ENCODE data around the gene TMEM150A.

Gene TMEM150A

GRCh38 chr2:85648619-85649018 lies 46.1 kb upstream of the TMEM150A start:
- H3K4me3 ChIP-seq (ENCODE audit: low read depth, low read length): no peak overlapping the region
- H3K9me3 ChIP-seq (ENCODE audit: severe bottlenecking): no peaks in the 10 kb centered on the region
- peak; percentile 25 for DNase-seq
- no peak overlapping the region for H3K27ac ChIP-seq
- peaks cover 85% of the 10 kb centered on the region for H3K36me3 ChIP-seq
- no peaks in the 10 kb centered on the region for H3K27me3 ChIP-seq (ENCODE audit: insufficient read depth, low read depth, severe bottlenecking)
- peak; percentile 47 for TF ChIP-seq CTCF (IDR thresholded peaks at IDR 0.05; ENCODE audit: low read depth, low read length)

GRCh38 chr2:85647823-85648526 lies 45.5 kb upstream of the TMEM150A start:
- DNase-seq: no peak
- TF ChIP-seq CTCF (IDR thresholded peaks at IDR 0.05; ENCODE audit: low read depth, low read length): no peak
- Histone ChIP-seq H3K27me3 (ENCODE audit: insufficient read depth, low read depth, severe bottlenecking) (no peaks in the 10 kb centered on the region), H3K36me3 (peaks cover 90% of the 10 kb centered on the region), H3K4me3 (ENCODE audit: low read depth, low read length) (no peak overlapping the region), H3K9me3 (ENCODE audit: severe bottlenecking) (no peaks in the 10 kb centered on the region), H3K27ac (no peak overlapping the region)

- no peak for DNase-seq
- Histone ChIP-seq H3K27ac (no peak overlapping the region), H3K9me3 (ENCODE audit: severe bottlenecking) (no peaks in the 10 kb centered on the region), H3K4me3 (ENCODE audit: low read depth, low read length) (no peak overlapping the region), H3K27me3 (ENCODE audit: insufficient read depth, low read depth, severe bottlenecking) (no peaks in the 10 kb centered on the region), H3K36me3 (peaks cover 96% of the 10 kb centered on the region)
- TF ChIP-seq CTCF (IDR thresholded peaks at IDR 0.05; ENCODE audit: low read depth, low read length): no peak
Observed at GRCh38 chr2:85646166-85646565, 43.7 kb upstream of the TMEM150A start.

GRCh38 chr2:85644909-85645308 lies 42.4 kb upstream of the TMEM150A start:
- no peak overlapping the region for H3K4me3 ChIP-seq (ENCODE audit: low read depth, low read length)
- no peak for DNase-seq
- no peak overlapping the region for H3K27ac ChIP-seq
- no peaks in the 10 kb centered on the region for H3K9me3 ChIP-seq (ENCODE audit: severe bottlenecking)
- peaks cover 97% of the 10 kb centered on the region for H3K36me3 ChIP-seq
- TF ChIP-seq CTCF (IDR thresholded peaks at IDR 0.05; ENCODE audit: low read depth, low read length): no peak
- no peaks in the 10 kb centered on the region for H3K27me3 ChIP-seq (ENCODE audit: insufficient read depth, low read depth, severe bottlenecking)

GRCh38 chr2:85642725-85643124 lies 40.2 kb upstream of the TMEM150A start:
- no peak for DNase-seq
- H3K9me3 ChIP-seq (ENCODE audit: severe bottlenecking): no peaks in the 10 kb centered on the region
- no peak overlapping the region for H3K27ac ChIP-seq
- no peak overlapping the region for H3K4me3 ChIP-seq (ENCODE audit: low read depth, low read length)
- peaks cover 97% of the 10 kb centered on the region for H3K36me3 ChIP-seq
- H3K27me3 ChIP-seq (ENCODE audit: insufficient read depth, low read depth, severe bottlenecking): no peaks in the 10 kb centered on the region
- no peak for TF ChIP-seq CTCF (IDR thresholded peaks at IDR 0.05; ENCODE audit: low read depth, low read length)

GRCh38 chr2:85635636-85636035 lies 33.1 kb upstream of the TMEM150A start:
- peaks cover 97% of the 10 kb centered on the region for H3K36me3 ChIP-seq
- no peaks in the 10 kb centered on the region for H3K27me3 ChIP-seq (ENCODE audit: insufficient read depth, low read depth, severe bottlenecking)
- no peaks in the 10 kb centered on the region for H3K9me3 ChIP-seq (ENCODE audit: severe bottlenecking)
- DNase-seq: no peak
- no peak overlapping the region for H3K4me3 ChIP-seq (ENCODE audit: low read depth, low read length)
- TF ChIP-seq CTCF (IDR thresholded peaks at IDR 0.05; ENCODE audit: low read depth, low read length): no peak
- no peak overlapping the region for H3K27ac ChIP-seq
